AG08395 (cell line): Measurements from ENCODE around the gene STYXL1.

ENCODE experiments used
- DNase-seq: peaks from one replicate; pipeline ENCODE4 v3.0.0; 2012; ENCODE audit warnings: mixed read lengths, low spot score

Gene STYXL1

GRCh38 chr7:75979759-75980429 lies 67.9 kb downstream of the STYXL1 start:
- no peak for DNase-seq

GRCh38 chr7:75977743-75978142 lies 70.1 kb downstream of the STYXL1 start:
- DNase-seq = no peak

GRCh38 chr7:75971961-75972763 lies 75.6 kb downstream of the STYXL1 start:
- DNase-seq = peak; percentile 28

- DNase-seq = peak; percentile 1
Observed at GRCh38 chr7:75971309-75971960, 76.4 kb downstream of the STYXL1 start.

DNA sequence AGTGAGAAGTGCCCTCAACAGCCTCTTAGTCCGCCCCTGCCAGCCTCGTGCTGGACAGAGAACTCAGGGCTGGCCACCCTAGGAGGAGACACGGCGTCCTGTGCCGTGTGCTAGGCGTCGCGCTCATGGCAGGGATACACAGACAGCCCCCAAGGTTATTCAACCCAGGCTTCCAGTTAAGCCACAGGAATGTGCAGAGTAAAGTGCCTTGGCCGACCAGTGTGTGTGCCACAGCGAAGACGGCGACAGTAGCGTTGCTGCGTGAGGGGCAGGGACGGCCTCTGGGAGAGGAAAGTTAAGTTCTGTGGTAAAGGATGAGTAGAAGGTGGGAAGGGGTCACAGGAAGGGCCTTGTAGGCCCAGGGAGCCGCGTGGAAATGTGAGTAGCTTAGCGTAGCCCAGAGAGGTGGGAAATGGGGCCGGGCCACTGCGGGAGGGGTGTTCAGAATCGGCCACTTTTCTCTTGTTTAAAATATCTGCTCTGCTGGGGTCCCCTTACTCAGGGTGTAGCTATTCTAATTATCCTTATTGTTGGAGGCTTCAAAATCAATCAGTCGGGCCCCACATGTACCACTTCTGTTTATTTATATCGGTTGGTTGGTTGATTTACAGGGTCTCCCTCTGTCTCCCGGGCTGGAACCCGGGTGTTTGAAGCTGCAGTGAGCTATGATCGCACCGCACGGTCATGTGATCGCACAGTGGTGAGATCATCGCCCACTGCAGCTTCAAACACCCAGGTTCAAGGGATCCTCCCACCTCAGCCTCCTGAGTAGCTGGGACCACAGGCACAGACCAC lies 77.9 kb downstream of the STYXL1 start:
- DNase-seq = no peak

DNA sequence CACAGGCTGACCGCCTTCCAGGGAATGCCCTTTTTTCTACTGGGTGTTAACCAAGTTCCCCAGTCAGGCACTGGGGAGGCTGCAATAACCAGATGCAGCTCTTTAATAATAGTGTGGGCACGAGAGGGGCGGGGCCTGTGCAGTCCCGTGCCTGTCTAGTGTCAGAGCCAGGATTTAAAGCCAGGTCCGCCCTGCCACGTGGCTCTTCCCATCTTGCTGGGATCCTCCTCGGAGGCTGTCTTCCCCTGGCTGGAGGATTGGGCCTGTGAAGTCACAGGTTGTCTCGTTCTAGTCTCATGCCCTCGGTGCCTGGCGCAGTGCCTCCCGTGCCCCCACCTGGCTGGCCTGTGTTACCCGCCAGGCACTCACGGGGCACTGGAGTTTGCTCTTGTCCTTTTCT lies 78.6 kb downstream of the STYXL1 start:
- peak; percentile 74 for DNase-seq

- peak; percentile 1 for DNase-seq
Observed at GRCh38 chr7:75968561-75969001, 79.2 kb downstream of the STYXL1 start.

DNA sequence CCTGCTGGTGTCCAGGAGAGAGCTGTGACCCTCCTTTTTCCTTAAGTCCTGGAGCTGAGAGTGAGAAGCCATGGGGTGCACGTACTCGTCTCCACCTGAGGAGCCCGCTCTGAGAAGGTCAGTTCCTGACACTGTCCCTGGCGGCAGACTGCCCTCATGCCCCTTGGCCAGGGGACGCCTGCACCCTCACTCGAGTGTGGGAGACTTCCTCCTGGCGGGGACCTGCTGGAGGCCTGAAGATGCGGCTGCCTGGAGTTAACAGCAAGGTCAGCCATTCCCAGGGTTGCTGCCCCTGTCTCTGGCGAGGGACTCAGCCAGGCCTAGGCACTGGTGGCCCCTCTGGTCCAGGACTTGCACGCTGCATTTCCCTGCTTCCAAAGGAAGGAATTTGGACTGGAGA lies 79.8 kb downstream of the STYXL1 start:
- DNase-seq = no peak

GRCh38 chr7:75967487-75967997 lies 80.3 kb downstream of the STYXL1 start:
- peak; percentile 21 for DNase-seq

GRCh38 chr7:75967055-75967454 lies 80.7 kb downstream of the STYXL1 start:
- DNase-seq = no peak

GRCh38 chr7:75966190-75966961 lies 81.4 kb downstream of the STYXL1 start:
- peak; percentile 89 for DNase-seq

DNA sequence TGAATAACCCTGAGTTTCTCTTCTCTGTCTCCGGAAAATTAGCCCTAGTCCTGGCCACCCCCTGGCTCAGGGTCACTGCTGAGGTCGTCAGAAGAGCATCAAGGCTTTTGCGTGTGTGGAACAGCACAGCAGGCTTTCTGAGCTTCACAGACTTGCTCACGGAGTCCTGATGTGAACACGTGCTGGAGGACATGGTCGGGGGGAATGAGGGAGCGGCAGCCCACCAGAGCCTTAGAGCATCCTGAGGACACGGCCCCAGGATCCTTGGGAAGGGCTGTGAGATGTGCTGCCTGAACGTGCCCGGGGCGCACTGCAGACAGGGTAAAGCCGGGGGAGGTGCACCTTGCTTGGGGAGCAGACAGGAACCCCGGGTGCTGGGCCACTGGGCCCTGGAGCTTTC lies 82.2 kb downstream of the STYXL1 start:
- DNase-seq = no peak

DNA sequence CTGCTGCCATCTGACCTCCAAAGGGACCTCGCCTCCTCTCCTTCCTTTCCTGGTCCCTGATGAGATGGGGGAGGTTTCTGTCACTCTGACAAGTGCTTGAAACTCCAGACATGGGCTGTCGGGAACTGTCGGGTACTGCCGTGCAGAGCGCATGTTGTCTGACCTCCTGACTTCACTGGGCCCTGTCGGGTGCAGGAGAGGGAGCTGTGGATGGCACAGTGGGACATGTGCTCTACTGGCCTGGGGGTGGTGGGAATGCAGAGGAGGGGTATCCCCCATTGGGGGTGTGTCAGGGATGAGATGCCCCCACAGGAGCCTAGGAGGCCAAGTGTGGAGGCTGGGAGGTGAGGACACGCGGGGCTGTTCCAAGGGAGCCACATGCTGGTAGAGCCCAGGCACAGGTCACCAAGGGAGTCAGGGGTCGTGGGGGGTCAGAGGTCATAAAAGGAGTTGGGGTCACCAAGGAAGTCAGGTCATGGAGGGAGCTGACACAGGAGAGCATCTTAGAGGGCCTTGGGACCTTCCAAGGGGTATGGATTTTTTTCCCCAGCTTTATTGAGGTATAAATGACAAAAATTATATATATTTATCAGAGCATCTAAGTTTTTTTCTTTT lies 84.3 kb downstream of the STYXL1 start:
- no peak for DNase-seq

DNA sequence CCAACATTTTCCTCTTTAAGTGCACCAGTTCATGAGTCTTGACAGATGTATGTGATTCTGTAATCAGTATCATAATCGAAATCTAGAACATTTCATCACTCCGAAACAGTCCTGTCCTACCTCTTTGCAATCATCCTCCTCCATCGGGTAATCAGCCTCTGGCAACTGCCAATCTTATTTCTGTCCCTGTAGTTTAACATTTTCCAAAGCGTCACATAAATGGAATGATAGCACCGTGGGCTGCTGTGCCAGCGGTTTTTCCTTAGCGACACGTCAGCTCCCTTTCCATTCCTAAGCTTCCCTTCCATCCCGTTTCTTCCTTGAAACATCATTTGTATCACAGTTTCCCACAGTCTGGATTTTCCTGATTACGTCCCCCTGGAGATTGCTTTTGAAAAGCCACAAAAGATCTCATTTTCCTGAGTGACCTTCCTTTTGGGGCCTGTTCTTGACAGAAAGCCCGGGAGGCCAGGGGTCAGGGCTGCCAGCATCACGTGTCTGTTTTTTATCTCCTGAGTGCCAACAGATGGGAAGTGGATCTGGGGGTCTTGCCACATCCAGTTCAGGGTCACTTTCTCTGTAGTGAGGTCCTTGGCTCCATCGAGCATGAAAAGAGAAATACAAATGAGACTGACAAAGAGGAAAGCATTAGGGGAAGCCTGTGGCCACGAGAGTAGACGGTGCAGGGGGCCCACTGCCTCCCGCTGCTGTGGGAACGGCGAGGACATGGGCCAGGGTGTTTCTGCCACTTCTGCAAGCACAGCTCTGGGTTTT lies 85.0 kb downstream of the STYXL1 start:
- peak; percentile 87 for DNase-seq

DNA sequence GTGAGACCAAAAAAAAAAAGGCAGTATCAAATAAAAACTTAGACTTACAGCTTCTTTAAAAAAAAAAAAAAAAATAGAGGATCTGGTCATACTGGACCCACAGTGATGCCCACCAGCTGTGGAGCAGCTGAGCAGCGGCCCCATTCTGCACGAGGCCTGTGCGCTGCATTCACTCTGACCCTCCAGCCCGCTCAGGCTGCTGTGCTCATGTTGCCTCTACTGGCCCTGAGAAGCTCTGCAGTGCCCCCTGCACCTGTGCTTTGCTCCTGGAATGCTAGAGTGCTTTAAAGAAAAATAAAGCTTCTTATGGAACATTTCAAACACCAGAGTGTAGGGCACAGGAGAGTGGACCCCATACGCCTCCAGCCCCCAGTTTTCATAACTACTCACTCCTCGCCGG lies 86.6 kb downstream of the STYXL1 start:
- no peak for DNase-seq

- DNase-seq = no peak
Observed at GRCh38 chr7:75960372-75960771, 87.4 kb downstream of the STYXL1 start.

GRCh38 chr7:75958802-75959543 lies 88.8 kb downstream of the STYXL1 start:
- no peak for DNase-seq

DNA sequence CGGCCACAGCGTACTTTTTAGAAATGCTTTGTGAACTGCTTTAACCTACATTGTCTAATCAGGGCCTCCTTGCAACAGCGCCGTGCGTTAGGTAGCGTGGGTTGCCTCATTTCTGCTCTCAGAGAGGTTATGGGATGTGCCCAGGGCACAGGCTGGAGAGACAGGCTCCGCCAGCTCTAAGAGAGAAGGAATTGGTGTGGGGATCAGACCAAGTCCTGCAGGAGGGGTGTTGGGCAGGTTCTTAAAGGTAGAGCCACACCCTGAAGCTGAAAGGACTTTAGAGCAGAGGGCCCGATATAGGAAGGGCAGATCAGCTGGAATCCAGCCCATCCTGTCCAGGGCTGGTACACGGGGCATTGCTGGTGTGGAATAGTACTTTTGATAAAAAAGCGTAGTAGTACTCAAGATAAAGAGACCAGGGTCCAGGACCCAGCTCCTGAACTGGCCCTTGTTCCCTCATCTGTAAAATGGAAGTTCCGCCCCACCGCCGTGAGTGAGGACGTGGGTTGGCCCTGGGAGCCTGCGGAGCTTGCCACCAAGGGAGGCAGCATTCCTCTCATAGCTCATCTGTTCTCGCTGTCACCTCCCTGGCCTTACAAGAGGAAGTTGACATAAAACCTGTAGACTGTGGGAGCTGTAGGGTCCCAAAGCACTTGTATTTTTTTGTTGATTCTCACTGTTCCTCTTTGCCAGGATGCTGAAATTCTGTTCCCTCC lies 90.6 kb downstream of the STYXL1 start:
- DNase-seq = no peak
